ENCODE results near the gene TRIM56. TPM values are rescaled to one million over a fixed set of nuclear protein-coding genes. Genes with fewer than 3 reads are reported as not detected.
"Not testable (repeated sequence)": the region's sequence is repeated elsewhere in the genome, so short reads cannot be mapped to it uniquely, and the experiment has no call there.

The TRIM56 gene
- total and polyA plus RNA-seq, 7 donors: 6.0 to 25.6 (median 13.2) TPM

GRCh38 chr7:101089876-101090275, 4.6 kb downstream of the TRIM56 start:
- 94 to 97% methylated on average over 9 of the region's 9 CpGs for WGBS, 2 donors
- DNase-seq: no peak
- peaks cover 0 to 49% (median 26%) of the 10 kb centered on the region in 4 donors for H3K4me1 ChIP-seq
- H3K4me3 ChIP-seq: no peak overlapping the region
- H3K36me3 ChIP-seq: peaks cover 16 to 43% (median 20%) of the 10 kb centered on the region in 4 donors
- H3K9me3 ChIP-seq: no peaks in the 10 kb centered on the region
- TF ChIP-seq POLR2A (IDR thresholded peaks at IDR 0.05) (no peak), POLR2AphosphoS5 (IDR thresholded peaks at IDR 0.05) (no peak), CTCF (IDR thresholded peaks at IDR 0.05) (no peak), EP300 (IDR thresholded peaks at IDR 0.05) (no peak)
- intact Hi-C loops (cut with DNase I): no loop called here
- H3K27me3 ChIP-seq: no peaks in the 10 kb centered on the region
- H3K27ac ChIP-seq: no peak overlapping the region

- Histone ChIP-seq H3K4me1 (peaks cover 0 to 29% (median 12%) of the 10 kb centered on the region in 4 donors), H3K36me3 (peaks cover 16 to 38% (median 19%) of the 10 kb centered on the region in 4 donors)
- H3K27ac ChIP-seq; H3K27me3 ChIP-seq; H3K9me3 ChIP-seq; DNase-seq; intact Hi-C loops (cut with DNase I); H3K4me3 ChIP-seq: not testable (repeated sequence)
- 91 to 95% methylated on average over 52 to 53 of the region's 53 CpGs for WGBS, 2 donors
Measured at GRCh38 chr7:101092266-101092905, 7.1 kb downstream of the TRIM56 start.

- WGBS, 2 donors: 85 to 89% methylated on average over 4 of the region's 4 CpGs
- Histone ChIP-seq H3K4me1 (peaks cover 0 to 19% (median 8%) of the 10 kb centered on the region in 4 donors), H3K9me3 (no peaks in the 10 kb centered on the region), H3K4me3 (no peak overlapping the region), H3K27ac (peak overlapping the region in 1 of 4 donors; percentile 50), H3K36me3 (peaks cover 2 to 22% (median 5%) of the 10 kb centered on the region in 4 donors), H3K27me3 (no peaks in the 10 kb centered on the region)
- intact Hi-C loops (cut with DNase I): no loop called here
- TF ChIP-seq POLR2A (IDR thresholded peaks at IDR 0.05) (no peak), CTCF (IDR thresholded peaks at IDR 0.05) (no peak)
- no peak for DNase-seq
Measured at GRCh38 chr7:101093906-101094305, 8.6 kb downstream of the TRIM56 start.

GRCh38 chr7:101094376-101094775, 9.1 kb downstream of the TRIM56 start:
- TF ChIP-seq POLR2A (IDR thresholded peaks at IDR 0.05) (no peak), CTCF (IDR thresholded peaks at IDR 0.05) (no peak), POLR2AphosphoS5 (IDR thresholded peaks at IDR 0.05) (no peak), EP300 (IDR thresholded peaks at IDR 0.05) (no peak)
- intact Hi-C loops (cut with DNase I): no loop called here
- 73% methylated on average over 9 of the region's 9 CpGs for WGBS, 2 donors
- H3K9me3 ChIP-seq: no peaks in the 10 kb centered on the region
- peak overlapping the region in 1 of 4 donors; percentile 50 for H3K27ac ChIP-seq
- no peaks in the 10 kb centered on the region for H3K27me3 ChIP-seq
- peaks cover 0 to 18% (median 9%) of the 10 kb centered on the region in 4 donors for H3K4me1 ChIP-seq
- no peak overlapping the region for H3K4me3 ChIP-seq
- no peak for DNase-seq
- H3K36me3 ChIP-seq: peaks cover 0 to 18% (median under 1%) of the 10 kb centered on the region in 4 donors

GRCh38 chr7:101094791-101095375, 9.6 kb downstream of the TRIM56 start:
- H3K27ac ChIP-seq: peak overlapping the region in 1 of 4 donors; percentile 50
- TF ChIP-seq CTCF (IDR thresholded peaks at IDR 0.05): peak in 3 of 4 experiments; percentile 45 to 63 (median 46)
- no peak for TF ChIP-seq POLR2AphosphoS5 (IDR thresholded peaks at IDR 0.05)
- no peak overlapping the region for H3K4me3 ChIP-seq
- H3K27me3 ChIP-seq: no peaks in the 10 kb centered on the region
- H3K36me3 ChIP-seq: peaks cover 0 to 13% (median 0%) of the 10 kb centered on the region in 4 donors
- intact Hi-C loops (cut with DNase I): loop anchor here (5.0 kb wide), 1 partner anchor 42 kb away; no protein-coding TSS in a partner anchor
- peaks cover 0 to 23% (median 13%) of the 10 kb centered on the region in 4 donors for H3K4me1 ChIP-seq
- no peaks in the 10 kb centered on the region for H3K9me3 ChIP-seq
- 38 to 57% methylated on average over 12 of the region's 12 CpGs for WGBS, 2 donors
- DNase-seq: peak; percentile 66
